HG02981 (cell line): ENCODE data around the gene GALNT9.
"Not testable (repeated sequence)": the region's sequence is repeated elsewhere in the genome, so short reads cannot be mapped to it uniquely, and the experiment has no call there.

ENCODE experiments used
- ATAC-seq: cut with Tn5 transposase; IDR thresholded peaks from one replicate; pipeline ENCODE4 v1.9.1; 2021; ENCODE audit warnings: mild to moderate bottlenecking, moderate library complexity; ENCODE audit not compliant: unreplicated experiment

The GALNT9 gene

DNA sequence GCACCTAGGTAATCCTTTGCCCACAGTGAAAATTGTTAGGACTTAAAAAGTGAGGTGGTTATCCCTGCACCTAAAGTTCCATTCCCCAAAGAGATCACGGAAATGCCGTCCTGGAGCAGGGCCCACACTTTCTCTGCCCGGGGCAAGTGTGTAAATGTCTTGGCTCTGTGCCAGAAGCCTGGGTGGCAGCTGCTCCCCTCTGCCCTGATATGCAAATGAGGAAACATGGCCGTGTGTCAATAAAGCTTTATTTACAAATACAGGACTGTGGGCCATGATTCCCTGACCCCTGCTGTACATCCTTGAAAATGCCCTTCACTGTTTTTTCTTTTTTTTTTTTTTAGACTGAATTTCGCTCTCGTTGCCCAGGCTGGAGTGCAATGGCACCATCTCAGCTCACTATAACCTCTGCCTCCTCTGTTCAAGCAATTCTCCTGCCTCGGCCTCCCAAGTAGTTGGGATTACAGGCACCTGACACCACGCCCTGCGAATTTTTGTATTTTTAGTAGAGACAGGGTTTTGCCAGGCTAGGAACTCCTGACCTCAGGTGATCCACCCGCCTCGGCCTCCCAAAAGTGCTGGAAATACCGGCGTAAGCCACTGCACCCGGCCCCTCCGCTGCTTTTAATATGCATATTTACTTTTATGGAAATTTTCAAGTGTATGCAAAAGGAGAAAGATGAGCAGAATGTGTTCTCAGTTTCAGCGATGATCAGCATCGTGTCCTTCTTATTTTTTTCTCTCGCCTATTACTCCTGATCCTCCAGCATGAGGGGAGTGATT, 75.5 kb downstream of the GALNT9 start:
- ATAC-seq: no peak

DNA sequence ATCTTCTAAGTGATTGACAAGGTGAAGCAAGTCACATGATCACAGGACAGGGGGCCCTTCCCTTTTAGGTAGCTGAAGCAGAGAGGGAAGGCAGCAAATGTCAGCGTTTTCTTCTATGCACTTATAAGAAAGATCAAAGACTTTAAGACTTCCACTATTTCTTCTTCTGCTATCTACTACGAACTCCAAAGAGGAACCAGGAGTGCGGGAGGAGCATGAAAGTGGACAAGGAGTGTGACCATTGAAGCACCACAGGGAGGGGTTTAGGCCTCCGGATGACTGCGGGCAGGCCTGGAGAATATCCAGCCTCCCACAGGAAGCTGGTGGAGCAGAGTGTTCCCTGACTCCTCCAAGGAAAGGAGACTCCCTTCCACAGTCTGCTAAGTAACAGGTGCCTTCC, 76.4 kb downstream of the GALNT9 start:
- not testable (repeated sequence) for ATAC-seq

- no peak for ATAC-seq
Measured at GRCh38 chr12:132251741-132252490, 77.5 kb downstream of the GALNT9 start.

DNA sequence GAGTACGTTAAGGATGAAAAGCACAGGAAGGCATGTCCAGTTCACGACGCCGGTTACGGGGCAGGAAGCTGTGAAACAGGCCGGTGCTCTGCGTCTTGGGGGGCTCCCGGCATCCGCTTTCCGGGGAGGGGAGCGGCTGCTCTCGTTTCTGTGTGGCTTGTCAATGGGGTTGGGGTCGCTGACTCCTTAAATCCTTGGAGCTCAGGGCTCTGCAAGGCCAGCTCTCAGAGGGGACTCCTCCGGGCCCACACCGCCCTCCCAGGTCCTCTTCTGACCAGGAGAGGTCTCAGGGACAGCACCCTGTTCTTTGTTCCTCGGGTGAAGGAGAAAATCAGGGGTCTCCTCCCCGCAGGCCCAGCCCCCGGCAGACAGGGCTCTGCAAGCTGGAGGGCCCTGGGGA, 78.1 kb downstream of the GALNT9 start:
- ATAC-seq: no peak

- no peak for ATAC-seq
Measured at GRCh38 chr12:132250707-132251106, 78.7 kb downstream of the GALNT9 start.

DNA sequence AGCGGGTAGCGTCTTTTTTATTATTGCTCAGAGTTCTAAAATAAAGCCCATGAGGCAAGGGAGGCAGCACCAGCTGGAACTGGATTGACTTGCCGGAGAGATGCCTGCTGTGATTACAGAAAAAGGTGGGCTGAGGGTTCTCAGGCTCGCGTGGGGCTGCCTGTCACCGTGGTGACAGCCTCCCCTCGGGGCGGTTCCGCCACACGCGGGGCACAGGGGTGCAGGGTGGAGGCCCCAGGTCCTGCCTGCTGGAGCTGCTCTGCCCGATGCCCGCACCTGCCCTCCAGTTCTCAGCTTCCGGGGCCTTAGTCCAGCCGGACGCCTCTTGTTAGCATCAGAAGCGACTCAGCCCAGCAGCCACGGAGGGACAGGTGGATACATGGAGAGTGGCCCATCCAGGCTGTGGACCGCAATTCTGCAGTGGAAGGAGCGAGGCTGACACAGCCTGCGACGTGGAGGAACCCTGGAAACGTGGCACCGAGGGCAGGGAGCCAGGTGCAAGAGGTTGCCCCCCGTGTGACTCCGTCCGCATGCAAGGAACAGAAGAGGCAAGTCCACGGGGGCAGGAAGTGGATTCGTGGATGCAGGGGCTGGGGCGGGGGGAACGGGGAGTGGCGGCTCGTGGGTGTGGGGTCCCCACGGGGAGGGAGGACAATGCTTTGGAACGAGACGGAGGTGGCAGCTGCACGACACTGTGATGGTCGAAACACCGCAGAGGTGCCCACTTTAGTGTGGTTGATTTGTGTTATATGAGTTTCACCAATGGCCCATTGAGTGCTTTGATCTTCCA, 79.5 kb downstream of the GALNT9 start:
- no peak for ATAC-seq

GRCh38 chr12:132248453-132249167, 80.8 kb downstream of the GALNT9 start:
- no peak for ATAC-seq

DNA sequence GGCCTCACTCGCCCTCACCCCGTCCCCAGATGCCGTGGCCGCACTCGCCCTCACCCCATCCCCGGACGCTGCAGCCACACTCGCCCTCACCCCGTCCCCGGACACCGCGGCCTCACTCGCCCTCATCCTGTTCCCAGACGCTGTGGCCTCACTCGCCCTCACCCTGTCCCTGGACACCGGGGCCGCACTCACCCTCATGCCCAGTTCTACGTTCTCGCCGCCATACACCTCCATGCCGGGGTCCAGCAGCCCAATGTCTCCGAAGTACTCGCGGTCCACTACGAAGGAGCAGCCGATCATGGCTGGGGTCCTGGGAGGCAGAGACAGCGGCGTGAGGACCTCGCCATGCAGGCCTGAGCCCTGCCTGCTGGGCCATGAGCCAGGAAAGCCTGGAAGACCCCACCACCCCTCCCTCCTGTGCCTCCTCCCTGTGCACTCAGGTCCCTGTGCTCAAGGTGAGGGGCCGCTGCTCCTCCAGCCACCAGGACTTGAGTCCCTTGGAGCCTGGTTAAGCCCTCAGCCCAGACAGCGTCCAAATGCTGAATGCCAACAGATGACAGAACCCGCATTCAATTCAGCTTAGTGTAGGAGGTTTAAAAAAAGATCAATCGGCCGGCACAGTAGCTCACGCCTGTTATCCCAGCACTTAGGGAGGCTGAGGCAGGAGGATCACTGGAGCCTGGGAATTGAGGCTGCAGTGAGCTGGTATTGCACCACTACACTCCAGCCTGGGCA, 81.5 kb downstream of the GALNT9 start:
- ATAC-seq: no peak

GRCh38 chr12:132246997-132247717, 82.2 kb downstream of the GALNT9 start:
- no peak for ATAC-seq

- ATAC-seq: no peak
Measured at GRCh38 chr12:132245521-132246101, 83.8 kb downstream of the GALNT9 start.

DNA sequence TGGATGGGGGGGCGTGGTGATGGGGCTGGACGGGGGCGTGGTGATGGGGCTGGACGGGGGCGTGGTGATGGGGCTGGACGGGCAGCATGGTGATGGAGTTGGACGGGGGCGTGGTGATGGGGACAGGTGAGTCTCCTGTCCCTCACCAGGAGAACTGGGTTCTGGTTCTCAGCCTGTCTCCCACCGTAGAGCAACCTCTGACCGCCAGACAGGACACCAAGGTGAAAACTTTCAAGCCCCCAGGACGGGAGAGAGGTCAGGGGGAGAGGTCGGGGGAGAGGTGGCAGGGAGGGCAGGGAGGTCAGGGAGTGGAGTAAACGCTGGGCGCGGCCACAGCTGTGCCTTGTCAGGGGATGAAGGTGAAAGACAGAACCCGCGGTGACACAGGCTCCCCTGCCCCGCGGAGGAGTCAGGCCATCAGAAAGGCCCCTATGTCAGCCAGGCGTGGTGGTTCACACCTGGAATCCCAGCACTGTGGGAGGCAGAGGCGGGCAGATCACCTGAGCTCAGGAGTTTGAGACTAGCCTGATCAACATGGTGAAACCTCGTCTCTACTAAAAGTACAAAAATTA, 84.6 kb downstream of the GALNT9 start:
- no peak for ATAC-seq

- ATAC-seq: no peak
Measured at GRCh38 chr12:132243596-132244310, 85.6 kb downstream of the GALNT9 start.

DNA sequence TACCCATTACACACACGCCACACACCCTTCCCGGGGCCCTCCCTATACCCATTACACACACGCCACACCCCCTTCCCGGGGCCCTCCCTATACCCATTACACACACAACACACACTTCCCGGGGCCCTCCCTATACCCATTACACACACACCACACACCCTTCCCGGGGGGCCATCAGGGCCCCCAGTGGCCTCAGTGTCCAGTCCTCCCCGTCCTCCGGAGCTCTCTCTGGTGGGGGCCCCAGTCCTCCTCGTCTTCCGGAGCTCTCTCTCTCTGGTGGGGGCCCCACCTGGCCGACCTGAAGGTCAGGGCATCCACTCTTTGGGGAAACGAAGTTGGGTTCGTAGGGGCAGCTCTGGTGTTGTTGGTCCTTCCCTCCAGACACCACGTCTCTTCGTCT, 86.2 kb downstream of the GALNT9 start:
- not testable (repeated sequence) for ATAC-seq

DNA sequence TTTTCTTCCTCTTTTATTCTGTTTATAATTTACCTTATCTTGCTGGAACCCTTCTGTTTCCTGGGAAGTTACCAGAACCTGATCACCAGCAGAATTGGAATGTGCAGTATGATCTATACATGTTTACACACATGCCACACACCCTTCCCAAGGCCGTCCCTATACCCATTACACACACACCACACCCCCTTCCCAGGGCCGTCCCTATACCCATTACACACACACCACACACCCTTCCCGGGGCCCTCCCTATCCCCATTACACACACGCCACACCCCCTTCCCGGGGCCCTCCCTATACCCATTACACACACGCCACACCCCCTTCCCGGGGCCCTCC, 88.8 kb downstream of the GALNT9 start:
- not testable (repeated sequence) for ATAC-seq

- no peak for ATAC-seq
Measured at GRCh38 chr12:132239796-132240668, 89.4 kb downstream of the GALNT9 start.

DNA sequence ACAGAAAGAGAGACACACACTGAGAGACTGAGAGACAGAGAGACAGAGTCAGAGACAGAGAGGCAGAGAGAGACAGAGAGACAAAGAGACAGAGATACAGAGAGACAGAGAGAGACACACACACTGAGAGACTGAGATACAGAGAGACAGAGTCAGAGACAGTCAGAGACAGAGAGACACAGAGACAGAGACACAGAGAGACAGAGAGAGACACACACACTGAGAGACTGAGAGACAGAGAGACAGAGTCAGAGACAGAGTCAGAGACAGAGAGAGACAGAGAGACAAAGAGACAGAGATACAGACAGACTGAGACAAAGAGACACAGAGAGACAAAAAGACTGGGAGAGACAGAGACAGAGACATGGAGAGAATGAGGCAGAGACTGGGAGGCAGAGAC, 90.0 kb downstream of the GALNT9 start:
- ATAC-seq: no peak

DNA sequence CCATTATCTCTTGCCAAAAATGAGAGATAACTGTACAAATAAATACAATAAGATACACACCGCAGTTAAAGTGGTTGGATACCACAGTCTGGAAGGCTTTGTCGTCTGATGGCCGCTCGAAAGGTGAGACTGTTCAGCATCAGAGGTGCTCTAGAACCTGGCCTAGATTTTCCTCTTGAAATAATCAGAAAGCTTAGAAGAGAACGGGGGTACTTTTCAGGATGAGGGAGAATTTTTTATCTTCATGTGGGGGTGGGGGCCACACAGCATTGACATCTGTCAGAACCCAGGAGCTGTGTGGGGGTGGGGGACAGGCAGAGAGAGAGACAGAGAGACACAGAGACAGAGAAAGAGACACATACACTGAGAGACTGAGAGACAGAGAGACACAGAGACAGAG, 90.5 kb downstream of the GALNT9 start:
- no peak for ATAC-seq
